ENCODE data around the gene ATF6. TPM values are rescaled to one million over a fixed set of nuclear protein-coding genes. Genes with fewer than 3 reads are reported as not detected.

Gene ATF6
- total RNA-seq, 1 experiment from 2014 or later, result 16.4 TPM

GRCh38 chr1:161940866-161941591, 174.9 kb downstream of the ATF6 start:
- no peak for ATAC-seq
- H3K4me3 ChIP-seq (ENCODE audit: low read depth in 2 of 2, low read length in 2 of 2), result no peak overlapping the region
- H3K4me1 ChIP-seq (ENCODE audit: control insufficient read depth, insufficient read depth, low read length), result no peaks in the 10 kb centered on the region
- no peaks in the 10 kb centered on the region for H3K9me3 ChIP-seq (ENCODE audit: control insufficient read depth, insufficient read depth, low read depth, low read length)
- POLR2A ChIA-PET, result no interaction called here
- TF ChIP-seq POLR2AphosphoS5 (IDR thresholded peaks at IDR 0.05; ENCODE audit: low read depth, low read length), result no peak
- TF ChIP-seq REST (IDR thresholded peaks at IDR 0.05; ENCODE audit: insufficient read depth in 1 of 2, low read depth in 2 of 2, low read length in 1 of 2), result no peak
- TF ChIP-seq, protein P1, sequence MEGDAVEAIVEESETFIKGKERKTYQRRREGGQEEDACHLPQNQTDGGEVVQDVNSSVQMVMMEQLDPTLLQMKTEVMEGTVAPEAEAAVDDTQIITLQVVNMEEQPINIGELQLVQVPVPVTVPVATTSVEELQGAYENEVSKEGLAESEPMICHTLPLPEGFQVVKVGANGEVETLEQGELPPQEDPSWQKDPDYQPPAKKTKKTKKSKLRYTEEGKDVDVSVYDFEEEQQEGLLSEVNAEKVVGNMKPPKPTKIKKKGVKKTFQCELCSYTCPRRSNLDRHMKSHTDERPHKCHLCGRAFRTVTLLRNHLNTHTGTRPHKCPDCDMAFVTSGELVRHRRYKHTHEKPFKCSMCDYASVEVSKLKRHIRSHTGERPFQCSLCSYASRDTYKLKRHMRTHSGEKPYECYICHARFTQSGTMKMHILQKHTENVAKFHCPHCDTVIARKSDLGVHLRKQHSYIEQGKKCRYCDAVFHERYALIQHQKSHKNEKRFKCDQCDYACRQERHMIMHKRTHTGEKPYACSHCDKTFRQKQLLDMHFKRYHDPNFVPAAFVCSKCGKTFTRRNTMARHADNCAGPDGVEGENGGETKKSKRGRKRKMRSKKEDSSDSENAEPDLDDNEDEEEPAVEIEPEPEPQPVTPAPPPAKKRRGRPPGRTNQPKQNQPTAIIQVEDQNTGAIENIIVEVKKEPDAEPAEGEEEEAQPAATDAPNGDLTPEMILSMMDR (IDR thresholded peaks at IDR 0.05), result no peak
- TF ChIP-seq TCF7L2 (IDR thresholded peaks at IDR 0.05; ENCODE audit: low read depth, low read length), result no peak
- TF ChIP-seq SIN3A (IDR thresholded peaks at IDR 0.05; ENCODE audit: borderline replicate concordance, insufficient read depth, low read depth, low read length), result no peak
- no peak overlapping the region for H3K27ac ChIP-seq (ENCODE audit: low read length)
- in situ Hi-C loops (cut with HindIII; ENCODE audit: low pct_unique_long_range_greater_than_20kb, low sequenced_read_pairs), result no loop called here
- no TSS peak for BruUV-seq (replicated peaks)
- H3K36me3 ChIP-seq (ENCODE audit: control insufficient read depth, insufficient read depth, low read length), result no peaks in the 10 kb centered on the region
- DNase-seq (ENCODE audit: low read depth, low spot score), result no peak
- intact Hi-C loops (cut with micrococcal nuclease; ENCODE audit: unreplicated experiment), result no loop called here
- CTCF ChIA-PET, result no interaction called here
- H3K27me3 ChIP-seq (ENCODE audit: control insufficient read depth, insufficient read depth, low read length), result no peaks in the 10 kb centered on the region

GRCh38 chr1:161941726-161942436, 175.8 kb downstream of the ATF6 start:
- ChIA-PET CTCF (no interaction called here), POLR2A (no interaction called here)
- DNase-seq (ENCODE audit: low read depth, low spot score), result no peak
- intact Hi-C loops (cut with micrococcal nuclease; ENCODE audit: unreplicated experiment), result no loop called here
- H3K9me3 ChIP-seq (ENCODE audit: control insufficient read depth, insufficient read depth, low read depth, low read length), result no peaks in the 10 kb centered on the region
- no peak overlapping the region for H3K4me3 ChIP-seq (ENCODE audit: low read depth in 2 of 2, low read length in 2 of 2)
- in situ Hi-C loops (cut with HindIII; ENCODE audit: low pct_unique_long_range_greater_than_20kb, low sequenced_read_pairs), result no loop called here
- no peak overlapping the region for H3K27ac ChIP-seq (ENCODE audit: low read length)
- no peaks in the 10 kb centered on the region for H3K36me3 ChIP-seq (ENCODE audit: control insufficient read depth, insufficient read depth, low read length)
- ATAC-seq, result no peak
- no TSS peak for BruUV-seq (replicated peaks)
- TF ChIP-seq SIN3A (IDR thresholded peaks at IDR 0.05; ENCODE audit: borderline replicate concordance, insufficient read depth, low read depth, low read length) (no peak), TCF7L2 (IDR thresholded peaks at IDR 0.05; ENCODE audit: low read depth, low read length) (no peak), POLR2AphosphoS5 (IDR thresholded peaks at IDR 0.05; ENCODE audit: low read depth, low read length) (no peak), REST (IDR thresholded peaks at IDR 0.05; ENCODE audit: insufficient read depth in 1 of 2, low read depth in 2 of 2, low read length in 1 of 2) (no peak)
- TF ChIP-seq, protein P1 (IDR thresholded peaks at IDR 0.05), result no peak
- no peaks in the 10 kb centered on the region for H3K4me1 ChIP-seq (ENCODE audit: control insufficient read depth, insufficient read depth, low read length)
- H3K27me3 ChIP-seq (ENCODE audit: control insufficient read depth, insufficient read depth, low read length), result no peaks in the 10 kb centered on the region

All from Panc1 (cell line).